GM12873 (cell line): Measurements from ENCODE around the gene DNAJC25.

Source experiments
- TF ChIP-seq, protein P1 (sequence below): IDR thresholded peaks from 2 replicates; pipeline ENCODE4 v1.5.1; 2012; ENCODE audit warnings: low read depth, mild to moderate bottlenecking, moderate library complexity, low read length, control low read depth; ENCODE audit not compliant: insufficient read depth; ENCODE audit errors: missing control alignments

Gene DNAJC25

DNA sequence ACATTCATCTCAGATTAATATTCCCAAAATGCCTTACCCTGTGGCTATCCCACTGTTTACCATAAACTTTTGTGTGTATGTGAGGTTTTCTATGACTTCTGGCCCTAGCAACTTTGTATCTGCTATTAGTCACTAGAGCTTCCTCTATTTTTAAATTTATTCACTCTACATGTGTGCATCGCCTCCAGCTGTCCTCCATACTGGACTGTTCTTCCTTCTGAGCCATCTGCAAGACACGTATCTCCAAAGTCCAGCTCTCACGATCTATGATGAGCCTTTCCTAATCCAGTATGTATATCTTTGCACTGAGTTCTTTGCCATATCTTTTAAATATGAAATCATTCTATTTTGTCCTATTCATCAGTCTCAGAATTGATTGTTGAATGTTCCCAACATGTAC is 28.6 kb downstream of the DNAJC25 start:
- TF ChIP-seq, protein P1, sequence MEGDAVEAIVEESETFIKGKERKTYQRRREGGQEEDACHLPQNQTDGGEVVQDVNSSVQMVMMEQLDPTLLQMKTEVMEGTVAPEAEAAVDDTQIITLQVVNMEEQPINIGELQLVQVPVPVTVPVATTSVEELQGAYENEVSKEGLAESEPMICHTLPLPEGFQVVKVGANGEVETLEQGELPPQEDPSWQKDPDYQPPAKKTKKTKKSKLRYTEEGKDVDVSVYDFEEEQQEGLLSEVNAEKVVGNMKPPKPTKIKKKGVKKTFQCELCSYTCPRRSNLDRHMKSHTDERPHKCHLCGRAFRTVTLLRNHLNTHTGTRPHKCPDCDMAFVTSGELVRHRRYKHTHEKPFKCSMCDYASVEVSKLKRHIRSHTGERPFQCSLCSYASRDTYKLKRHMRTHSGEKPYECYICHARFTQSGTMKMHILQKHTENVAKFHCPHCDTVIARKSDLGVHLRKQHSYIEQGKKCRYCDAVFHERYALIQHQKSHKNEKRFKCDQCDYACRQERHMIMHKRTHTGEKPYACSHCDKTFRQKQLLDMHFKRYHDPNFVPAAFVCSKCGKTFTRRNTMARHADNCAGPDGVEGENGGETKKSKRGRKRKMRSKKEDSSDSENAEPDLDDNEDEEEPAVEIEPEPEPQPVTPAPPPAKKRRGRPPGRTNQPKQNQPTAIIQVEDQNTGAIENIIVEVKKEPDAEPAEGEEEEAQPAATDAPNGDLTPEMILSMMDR, result no peak

DNA sequence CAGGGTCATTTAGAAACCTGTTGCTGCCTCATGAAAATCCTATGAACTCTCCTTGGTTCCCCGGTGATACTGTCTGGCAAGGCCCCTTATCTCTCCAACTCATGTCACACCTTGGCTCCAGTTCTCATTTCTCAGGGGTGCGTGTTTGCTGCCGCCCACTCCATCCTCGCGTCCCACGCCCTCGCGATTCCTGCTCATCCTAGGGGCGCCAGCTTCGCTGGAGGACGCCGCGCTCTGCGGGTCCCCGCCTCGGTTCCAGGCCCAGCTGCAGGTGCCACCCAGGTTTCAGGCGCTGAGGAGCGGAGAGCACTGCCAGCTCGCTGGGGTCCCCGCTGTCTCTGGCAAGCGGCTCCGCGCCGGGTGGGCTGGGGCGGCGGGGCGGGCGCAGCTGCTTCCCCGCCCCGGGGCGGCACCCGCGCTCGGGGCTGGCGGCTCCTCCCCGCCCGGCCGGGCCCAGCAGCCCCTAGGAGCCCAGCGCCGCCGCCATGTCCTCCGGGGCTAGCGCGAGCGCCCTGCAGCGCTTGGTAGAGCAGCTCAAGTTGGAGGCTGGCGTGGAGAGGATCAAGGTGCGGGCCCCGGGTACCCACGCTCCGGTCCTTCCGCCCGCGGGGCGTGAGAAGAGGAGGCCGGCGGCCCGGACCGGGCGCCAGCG is 30.1 kb downstream of the DNAJC25 start, which contains the start of gene GNG10:
GNG10 (plus strand) TSS at position 456 of the 652 bp plus-strand sequence; CDS start at position 486, 30 bp downstream.
- TF ChIP-seq, protein P1, result no peak

DNA sequence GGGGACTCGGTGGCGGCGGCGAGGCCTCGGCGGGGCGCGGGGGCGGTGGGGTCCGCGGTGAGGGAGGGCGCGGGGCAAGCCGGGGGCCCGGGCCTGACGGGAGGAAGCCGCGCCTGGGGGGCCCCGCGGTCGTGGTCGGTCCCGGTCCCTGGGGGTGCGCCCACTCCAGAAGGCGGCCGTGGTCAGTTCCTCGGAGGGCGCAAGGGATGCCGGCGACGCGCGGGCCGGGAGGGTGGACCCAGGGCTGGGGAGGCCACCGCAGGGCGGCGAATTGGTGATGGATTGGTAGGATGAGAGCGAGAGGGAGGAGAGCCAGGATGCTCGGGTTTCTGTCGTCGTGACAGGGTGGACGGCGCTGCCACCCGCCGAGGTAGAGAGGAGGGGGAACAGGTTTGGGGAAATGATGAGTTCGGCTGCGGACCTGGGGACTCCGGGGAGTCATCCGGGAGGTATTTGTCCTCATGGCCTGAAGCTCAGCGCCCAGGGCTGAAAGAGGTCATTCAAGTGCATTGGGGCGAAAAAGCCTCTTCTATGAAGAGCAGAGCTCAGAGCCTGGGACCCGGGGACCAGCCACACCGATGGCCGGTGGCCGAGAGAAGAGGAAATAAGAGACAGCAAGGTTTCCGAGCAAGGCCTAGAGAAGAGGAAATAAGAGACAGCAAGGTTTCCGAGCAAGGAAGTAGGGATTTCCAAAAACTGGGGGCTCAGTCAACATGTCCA is 30.8 kb downstream of the DNAJC25 start:
- TF ChIP-seq, protein P1, result no peak

DNA sequence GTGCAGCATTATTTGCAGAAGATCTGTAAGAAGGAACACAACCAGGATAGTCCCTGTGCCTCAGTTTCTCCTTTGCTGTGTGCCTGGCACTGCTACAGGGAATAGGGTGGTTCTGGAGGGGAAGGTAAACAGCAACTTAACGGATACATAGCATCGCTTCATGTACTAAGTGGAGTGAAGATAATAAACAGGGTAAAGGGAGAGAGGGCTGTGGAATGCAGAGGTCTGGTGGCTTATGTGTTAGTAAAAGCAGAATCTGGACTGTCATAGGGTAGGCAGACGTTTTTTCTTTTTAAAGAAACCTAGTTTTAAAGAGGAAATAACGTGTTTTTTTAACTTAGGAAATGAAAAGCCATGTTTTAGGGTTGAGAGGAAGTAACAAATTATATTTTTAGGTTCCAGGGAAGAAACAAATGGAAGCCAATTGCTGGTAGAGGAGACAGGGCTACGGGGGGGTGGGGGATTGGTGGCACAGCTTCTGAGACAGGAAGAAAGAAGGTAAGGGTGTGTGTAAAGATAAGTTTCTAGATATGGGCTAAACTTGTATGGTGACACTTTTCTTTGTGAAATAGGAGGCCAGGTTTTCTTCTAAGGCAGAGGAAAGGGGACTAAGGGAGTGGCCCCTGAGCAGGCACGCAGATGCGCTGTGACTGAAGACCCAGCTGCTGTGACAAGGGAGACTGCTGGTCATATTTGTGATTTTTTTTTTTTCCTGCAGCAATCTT is 31.6 kb downstream of the DNAJC25 start:
- TF ChIP-seq, protein P1, result no peak

DNA sequence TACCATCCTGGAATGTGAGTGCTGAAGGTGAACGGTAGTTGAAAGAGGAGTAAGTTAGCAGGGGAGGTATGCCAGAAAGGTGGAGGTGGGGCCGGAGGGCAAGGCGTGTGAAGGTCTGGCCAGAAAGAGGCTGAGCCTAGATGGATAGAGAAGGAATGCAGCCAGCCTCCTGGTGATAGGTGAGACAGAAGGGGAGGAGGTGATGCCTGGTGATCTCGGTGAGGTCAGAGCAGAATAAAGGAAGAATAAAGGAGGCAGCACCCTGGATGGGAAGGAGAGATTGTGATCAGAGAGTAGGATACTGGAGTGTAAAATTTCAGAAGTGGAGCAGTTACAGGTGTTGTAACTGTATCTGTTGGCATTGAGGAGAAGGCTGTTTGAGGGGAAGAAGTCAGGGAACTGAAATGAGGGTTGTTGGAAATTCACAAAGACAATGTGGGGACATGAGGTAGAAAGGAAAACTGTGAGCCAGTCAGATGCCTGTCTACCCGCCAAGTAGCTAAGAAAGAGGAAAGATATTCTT is 32.2 kb downstream of the DNAJC25 start:
- TF ChIP-seq, protein P1, result no peak

DNA sequence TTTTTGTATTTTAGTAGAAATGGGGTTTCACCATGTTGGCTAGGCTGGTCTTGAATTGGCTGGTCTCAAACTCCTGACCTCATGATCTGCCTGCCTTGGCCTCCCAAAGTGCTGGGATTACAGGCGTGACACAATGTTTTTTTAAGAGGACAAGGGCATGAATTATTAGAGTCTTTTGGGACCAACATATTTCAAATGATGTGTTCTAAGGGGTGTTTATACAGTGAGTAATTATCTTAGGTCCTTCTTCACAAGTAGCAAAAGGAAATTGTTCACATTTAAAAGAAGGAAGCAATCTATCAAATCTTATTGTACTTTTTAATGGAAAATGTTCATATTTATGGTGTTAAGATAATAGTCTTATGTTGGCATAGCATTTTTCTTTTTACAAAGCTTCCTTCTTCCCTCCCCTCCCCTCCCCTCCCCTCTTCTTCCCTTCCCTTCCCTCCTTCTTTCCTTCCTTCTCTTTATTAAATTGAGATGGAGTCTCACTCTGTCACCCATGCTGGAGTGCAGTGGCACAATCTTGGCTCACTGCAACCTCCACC is 37.0 kb downstream of the DNAJC25 start:
- TF ChIP-seq, protein P1, result no peak
